HUDEP-2 (cell line): Measurements from ENCODE around the gene ATP1B4.
"Not testable (repeated sequence)": the region's sequence is repeated elsewhere in the genome, so short reads cannot be mapped to it uniquely, and the experiment has no call there.

Experiments used
- DNase-seq, 76 experiments: peaks; one replicate each; lab custom pipeline; 2025; ENCODE audit not compliant: unreplicated experiment in 76 of 76; lab: John Stamatoyannopoulos, UW

Gene ATP1B4

DNA sequence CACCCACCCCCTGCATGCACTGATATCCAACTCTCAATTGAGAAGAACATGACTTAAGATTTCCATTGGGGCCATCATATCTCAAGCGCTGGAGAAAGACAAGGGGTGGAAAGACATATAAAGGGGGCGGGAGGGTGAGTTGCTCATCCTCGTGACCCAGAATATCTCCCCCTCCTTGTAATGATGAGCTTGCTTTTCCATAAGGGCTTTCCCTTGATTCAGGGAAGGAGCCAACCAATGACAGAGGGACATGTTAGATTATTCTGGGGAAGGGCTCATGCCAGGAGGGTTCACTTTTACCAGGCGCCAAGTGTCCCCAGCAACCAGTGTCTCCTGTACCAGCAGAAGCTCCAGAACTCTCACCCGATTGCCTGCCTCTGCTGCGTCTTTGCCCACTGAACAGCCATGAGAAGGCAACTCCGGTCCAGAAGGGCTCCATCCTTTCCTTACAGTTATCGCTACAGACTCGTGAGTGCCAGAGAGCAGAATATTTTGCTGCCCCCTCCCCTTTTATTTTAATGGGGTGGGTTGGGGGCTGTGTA, at the start of gene ATP1B4:
Gene ATP1B4, plus strand, starts transcription at position 326 of the 542 bp plus-strand sequence. Its CDS starts 80 bp downstream, at position 406.
- peak in 1 of 76 experiments; percentile 1 for DNase-seq

DNA sequence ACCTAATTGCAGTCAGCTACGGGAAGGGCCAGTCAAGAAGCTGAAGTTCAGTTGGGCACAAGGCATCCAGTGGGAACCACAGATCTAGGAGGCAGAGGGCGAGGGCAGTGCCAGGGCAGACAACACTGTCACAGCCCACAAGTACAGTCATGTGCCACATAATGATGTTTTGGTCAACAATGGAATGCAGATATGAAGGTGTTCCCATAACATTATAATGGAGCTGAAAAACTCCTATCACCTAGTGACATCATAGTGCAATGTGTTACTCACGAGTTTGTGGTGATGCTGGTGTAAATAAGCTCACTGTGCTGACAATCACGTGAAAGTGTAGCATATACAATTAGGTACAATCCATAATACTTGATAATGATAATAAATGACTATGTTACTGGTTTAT, 46.1 kb upstream of the ATP1B4 start:
- no peak for DNase-seq

DNA sequence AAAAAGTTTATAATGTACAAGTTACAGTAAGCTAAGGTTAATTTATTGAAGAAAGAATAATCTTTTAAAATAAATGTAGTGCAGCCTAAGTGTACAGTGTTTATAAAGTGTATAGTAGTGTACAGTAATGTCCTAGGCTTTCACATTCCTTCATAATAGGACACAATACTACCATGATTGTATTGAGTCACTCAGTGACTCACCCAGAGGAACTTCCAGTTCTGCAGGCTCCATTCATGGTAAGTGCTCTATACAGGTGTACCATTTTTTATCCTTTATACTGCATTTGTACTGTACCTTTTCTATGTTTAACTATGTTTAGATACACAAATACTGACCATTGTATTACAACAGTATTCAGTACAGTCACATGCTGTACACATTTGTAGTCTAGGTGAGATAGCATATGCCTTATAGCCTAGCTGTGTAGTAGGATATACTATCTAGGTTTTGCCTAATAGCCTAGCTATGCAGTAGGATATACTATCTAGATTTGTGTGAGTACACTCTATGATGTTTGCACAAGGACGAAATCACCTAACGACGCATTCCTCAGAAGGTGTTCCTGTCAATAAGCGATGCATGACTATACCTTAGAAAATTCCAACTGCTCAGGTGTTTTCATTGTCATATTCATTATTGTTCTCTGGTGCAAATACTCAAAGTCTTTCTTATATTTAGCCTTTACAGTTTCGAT, 45.2 kb upstream of the ATP1B4 start:
- no peak for DNase-seq

DNA sequence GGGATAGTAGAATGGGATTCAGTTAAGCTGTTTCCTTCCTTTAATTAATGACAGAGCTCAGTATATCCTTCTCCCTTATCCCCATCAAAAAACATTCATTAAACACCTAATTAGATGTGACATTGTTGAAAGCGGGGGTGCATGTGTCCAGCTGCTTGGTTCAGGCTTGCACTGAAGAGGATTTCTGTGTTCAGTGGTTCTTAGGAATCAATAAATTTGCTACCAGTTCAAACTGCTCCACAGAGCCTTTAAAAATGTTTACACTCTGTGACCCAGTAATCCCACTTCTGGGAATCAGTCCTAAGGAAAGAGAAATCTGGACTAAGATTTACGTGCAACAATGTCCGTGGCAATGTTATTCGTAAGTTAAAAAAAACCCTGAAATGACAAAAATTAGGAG, 43.5 kb upstream of the ATP1B4 start:
- no peak for DNase-seq

DNA sequence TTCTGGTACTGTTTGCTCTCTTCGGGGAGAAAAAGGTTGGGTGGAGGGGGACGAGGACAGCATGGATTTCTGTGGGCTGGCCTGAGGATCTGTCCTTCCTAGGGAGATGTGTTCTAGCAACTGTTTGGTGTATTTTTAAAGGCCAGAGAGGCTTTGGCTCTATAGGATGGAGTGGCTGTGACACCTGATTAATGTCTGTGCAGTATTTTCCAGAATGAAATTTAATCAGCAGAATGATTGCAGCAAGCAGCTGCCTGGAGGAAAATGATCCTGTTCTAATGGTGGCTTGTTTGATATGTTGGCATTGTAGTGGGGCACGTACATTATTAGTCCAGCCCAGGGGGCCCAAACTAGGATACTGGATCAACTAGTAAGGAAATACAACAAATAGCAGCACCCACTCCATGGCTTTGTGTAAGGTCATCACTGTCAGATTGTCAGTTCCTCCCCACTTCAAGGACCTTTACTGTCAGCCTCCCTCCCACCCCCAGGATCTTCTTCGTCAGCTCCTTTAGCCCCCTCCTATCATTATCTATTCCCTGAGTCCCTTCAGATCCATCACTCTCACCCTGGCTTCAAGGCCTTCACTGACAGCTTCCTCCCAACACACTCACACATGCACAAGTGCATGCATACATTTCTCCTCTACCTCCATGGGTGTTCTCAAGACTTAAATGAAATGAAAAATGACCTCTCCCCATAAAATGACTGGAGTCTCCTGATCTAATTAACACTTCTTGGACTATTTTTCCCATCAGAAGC, 40.2 kb upstream of the ATP1B4 start:
- no peak for DNase-seq

DNA sequence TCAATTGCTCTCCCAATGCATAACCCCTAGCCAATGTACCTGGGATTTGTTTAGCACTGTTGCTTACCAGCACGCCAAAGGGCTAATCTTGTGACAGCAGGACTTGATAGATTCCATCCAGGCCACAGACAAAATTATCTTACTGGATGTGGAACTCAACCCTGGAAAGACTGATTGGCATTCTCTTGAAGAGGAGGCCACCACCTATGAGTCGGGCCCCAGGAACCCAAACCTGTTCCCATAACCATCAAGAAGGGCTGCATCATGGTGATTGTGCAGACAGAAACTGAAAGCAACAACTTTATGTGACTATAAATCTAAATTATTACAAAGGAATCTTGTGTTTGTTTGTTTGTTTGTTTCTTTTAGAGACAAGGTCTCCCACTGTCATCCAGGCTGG, 30.8 kb upstream of the ATP1B4 start:
- DNase-seq, result no peak

DNA sequence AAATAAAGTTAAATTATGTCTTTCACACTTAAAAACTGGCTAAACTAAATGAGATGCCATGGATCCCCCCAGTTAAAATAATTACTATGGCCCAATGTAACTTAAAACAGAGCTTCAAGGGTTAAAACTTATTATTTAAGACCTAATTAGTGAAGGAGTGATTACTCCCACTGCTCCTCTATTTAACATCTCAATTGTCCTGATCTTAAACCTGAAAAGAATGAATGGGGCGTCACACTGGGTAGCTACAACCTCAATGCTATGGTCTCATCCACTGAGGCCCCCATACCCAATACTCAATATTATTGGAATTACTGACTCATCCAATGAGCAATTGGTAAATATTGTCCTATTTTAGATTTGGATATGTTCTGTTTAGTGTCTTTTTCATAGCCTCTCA, 29.5 kb upstream of the ATP1B4 start:
- DNase-seq, result no peak

DNA sequence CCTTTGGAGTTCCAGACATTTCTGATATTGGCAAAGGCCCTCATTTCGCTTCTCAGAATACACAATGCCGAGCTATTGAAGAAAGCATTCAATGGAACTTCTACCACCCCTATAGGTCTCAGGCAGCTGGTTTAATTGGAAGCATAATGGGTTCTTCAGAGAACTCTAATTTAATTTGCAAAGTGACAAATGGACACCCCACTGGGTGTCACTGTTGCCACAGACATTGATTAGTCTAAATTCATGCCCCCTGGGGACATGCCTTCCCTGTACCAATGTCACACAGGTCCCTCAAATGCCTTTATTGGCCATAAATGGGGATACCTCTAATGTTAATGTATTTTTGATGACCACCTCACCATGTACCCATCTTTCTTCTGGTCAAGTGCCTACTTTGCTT, 27.7 kb upstream of the ATP1B4 start:
- DNase-seq, result peak in 2 of 76 experiments; percentile 1 to 6

DNA sequence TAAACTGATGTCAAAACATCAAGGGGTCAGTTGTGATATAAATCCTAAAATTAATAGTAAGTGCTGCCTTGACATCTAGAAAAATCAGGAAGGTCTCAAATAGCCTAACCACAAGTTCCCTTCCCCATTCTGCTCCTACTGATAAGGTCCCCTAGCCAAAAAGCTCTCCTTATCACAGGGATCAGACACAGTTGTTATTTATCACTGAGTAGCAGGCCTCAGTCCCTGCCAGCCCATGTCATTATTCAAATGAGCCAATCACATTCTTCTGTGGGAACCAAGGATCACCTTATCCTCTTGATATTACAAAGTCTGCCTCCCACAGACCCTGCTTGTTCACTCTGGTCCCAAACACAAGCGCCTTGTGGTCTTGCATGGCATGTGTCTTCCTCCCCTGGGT, 27.3 kb upstream of the ATP1B4 start:
- peak in 41 of 76 experiments; percentile 0 to 69 (median 25) for DNase-seq

DNA sequence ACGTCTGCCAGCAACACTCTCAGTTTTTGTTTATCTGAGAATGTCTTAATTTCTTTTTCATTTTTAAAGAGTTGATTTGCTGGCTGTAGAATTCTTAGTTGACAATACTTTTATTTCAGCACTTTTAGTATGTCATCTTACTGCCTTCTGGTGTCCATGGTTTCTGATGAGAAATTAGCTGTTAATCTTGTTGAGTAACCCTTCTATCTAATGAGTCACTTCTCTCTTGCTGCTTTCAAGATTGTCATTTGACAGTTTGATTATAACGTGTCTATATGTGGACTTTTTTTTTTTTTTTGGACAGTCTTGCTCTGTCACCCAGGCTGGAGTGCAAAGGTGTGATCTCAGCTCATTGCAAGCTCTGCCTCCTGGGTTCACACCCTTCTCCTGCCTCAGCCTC, 26.6 kb upstream of the ATP1B4 start:
- DNase-seq, result no peak

DNA sequence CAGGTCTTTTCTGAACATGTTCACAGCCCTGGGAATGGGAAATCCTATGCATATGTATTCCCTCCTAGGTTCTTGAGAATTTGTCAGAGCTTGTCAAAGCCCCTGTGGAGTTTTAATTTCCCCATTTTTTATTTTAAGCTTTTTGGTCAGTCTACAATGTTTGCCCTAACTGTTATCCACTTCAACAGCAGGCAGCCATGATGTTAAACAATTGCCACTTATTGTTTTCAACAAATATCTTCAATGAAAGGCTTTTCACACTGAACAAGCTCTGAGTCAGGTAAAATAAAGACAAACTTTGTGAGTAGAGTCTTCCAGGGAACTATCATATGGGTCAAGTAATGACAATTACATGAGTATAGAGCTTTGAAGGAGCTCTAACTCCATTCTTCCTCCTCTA, 25.0 kb upstream of the ATP1B4 start:
- DNase-seq, result no peak

DNA sequence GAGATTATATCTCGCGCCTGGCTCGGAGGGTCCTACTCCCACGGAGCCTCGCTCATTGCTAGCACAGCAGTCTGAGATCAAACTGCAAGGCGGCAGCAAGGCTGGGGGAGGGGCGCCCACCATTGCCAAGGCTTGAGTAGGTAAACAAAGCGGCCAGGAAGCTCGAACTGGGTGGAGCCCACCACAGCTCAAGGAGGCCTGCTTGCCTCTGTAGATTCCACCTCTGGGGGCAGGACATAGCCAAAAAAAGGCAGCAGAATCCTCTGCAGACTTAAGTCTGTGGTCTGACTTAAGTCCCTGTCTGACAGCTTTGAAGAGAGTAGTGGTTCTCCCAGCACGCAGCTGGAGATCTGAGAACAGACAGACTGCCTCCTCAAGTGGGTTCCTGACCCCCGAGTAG, 17.3 kb upstream of the ATP1B4 start:
- not testable (repeated sequence) for DNase-seq

DNA sequence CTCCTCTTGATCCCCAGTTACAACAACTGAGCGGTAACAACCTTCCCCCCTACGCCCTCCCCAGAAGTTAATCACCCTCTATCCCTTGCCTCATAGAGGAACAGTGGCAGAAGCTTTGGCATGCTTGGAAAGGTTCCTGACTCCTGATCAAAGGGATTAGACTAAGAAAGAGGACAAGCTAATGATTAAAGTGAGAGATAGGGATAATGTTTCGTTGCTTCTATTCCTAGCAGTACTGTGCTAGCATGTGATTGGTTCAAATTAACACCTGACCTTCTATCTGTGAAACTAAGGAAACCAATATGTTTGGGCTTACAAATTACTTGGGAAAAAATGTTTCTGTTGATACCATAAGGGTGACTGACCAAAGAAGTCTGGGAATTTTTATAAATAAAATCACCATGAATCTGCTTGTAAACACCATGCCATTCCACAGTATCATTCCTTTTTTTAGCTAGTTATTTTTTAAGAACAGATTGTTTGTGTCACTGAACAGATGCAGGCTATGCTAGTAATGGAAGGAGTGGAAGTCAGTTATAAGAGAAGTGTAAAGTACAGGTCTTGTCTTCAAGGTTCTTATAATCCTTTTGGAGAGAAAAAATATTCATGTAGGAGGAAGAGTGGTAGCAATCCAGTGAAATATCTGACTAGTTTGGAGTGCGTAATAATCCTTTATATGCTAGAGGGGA, 11.3 kb upstream of the ATP1B4 start:
- no peak for DNase-seq

DNA sequence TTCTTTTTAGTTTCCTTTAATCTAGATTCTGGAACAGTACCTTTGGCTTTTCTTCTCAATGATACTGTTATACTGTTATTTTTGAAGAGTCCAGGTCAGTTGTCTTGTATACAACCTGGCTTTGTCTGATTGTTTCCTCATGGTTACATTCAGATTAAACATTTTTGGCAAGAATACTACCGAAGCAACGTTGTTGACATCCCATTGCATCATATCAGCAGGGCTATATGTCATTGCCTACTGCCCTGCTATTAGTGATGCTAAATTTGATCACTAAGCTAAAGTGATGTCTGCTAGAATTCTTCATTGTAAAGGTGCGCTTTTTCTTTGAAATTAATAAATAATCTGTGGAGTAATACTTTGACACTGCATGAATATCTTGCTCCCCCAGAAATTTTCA, 5.8 kb upstream of the ATP1B4 start:
- no peak for DNase-seq

DNA sequence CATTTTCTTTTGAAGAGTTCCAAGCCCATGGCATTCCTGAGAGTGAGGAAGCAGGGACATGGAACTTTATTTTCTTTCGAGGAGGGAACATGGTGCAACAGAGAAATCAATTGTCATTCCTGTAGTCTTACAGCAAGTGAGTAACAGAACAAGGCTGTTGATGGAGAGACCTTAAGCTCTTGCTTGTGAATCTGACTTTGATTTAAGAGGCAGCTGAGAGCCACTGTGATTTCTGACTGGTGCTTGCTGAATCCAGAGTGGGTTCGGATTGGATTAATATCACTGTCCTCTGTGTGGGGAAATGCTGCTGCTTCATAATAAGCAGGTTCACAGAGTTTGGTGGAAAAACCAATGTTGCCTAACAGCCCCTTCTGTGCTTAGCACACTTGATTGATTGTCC, 4.7 kb upstream of the ATP1B4 start:
- no peak for DNase-seq

DNA sequence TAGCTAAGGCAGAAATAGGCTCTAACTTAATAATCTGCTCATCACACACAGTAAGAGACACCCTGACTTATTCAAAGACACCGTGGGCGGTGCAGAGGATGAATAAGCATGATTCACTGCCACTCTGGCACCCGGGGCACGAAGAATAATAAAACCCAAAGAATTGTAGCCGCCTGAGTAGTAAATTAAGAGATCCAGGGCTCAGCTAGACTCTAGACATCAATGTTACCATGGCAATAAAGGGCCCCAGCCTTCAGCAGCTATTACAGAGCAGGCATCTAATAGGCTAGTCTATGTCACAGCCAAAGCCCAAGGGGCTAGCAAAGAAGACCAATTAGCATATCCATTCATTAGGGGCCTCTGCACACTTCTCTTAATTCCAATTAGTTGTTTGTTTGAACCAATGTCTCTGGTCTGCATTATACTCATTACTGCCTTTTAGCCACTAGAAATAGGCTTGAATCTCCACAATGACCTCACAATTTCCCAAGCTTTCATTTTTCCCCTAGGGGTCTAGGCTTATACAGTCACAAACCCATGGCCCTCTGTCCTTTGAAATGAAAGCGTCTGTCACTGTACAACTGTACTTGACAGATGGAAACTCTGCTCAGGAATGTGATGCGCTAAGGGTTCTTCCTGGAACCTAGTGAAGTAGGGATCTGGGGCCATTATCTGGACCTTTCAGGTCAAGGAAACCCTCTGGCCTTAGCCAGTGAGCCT, 3.0 kb upstream of the ATP1B4 start:
- DNase-seq, result peak in 1 of 76 experiments; percentile 1

DNA sequence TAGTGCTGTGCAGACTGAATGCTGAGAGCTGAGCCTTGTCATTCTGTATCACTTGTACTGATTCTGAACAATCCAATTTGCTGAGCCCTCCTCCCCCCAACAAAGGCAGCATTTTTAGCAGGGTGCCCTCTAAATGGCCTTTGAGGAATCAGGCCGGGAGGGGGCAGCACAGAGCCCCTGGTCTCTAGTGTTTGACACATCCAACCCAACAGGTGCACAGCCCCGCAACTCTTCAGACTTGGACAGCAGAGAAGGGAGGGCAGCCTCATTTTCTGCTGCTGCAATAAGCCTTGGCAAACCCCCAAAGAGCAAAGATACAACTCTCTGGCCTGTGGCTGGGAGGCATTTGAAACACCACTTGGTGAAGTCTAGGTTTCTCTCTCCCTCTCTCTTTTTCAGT, 3.4 kb downstream of the ATP1B4 start:
- DNase-seq, result peak in 35 of 76 experiments; percentile 0 to 37 (median 3)

DNA sequence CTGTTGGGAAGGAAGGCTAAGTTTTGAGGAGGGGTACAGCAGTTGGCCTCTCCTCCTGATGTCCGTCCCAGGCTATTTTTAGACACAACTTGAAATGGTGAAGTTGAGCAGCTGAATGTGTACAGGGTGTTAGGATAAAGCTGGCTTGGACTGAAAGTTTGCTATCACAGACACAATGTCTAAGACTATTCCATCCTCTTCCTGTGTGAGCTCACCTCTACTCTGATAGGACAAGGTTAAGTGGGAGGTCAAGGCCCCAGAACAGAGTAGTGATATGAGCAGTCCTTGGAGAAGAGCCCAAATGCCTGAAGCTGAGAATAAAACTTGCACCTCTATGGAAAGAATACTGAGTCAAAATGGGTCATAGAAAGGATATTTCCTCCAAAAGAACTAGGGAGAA, 4.1 kb downstream of the ATP1B4 start:
- DNase-seq, result no peak

DNA sequence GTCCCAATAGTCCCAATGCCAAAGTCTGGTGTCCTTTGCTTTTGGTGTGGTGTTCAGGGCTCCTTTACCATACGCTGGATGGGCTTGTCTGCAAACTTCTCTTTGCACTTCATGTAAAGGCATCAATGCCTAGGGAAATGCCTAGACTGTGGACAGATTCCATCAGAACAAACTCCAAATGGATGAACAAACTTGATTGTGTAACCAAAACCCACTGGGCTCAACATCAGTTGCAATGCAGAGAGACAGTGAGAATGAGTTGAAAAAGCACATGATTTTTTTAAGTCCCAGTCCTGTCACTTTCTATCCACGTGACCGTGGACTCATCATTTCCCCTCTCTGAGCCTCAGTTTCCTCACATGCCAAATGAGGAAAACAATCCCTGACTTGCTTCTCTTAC, 4.9 kb downstream of the ATP1B4 start:
- DNase-seq, result no peak

DNA sequence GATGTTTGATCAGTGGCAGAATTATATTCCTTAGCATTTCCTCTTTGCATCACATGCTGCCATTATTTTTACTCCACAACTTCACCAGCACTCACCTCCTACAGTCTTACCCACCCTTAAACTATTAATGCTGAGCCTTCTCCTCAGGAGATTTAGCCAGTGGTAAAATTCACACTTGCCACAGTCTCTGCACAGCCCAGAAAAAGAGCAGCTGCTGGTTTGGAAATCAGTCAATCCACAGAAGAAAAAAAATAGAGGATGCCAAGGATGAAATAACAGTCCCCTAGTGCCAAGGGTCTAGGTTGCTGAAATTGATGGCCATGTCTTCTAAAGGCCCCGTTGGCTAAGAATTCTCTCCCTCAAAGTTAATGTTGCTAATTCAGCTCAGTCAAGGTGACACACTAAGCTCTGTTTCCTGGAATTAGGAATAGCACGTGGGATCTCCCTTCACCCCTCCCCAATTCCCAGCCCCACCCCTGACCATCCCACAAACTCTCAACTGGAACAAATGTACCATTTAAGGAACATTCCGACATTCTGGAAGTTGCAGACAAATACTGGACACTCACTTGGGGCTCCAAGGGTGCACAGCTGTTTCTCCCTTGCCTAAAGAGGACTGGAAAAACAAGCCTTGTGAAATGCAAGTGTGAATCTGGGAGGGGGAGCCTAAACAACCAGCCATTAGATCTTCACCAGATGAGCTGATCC, 5.7 kb downstream of the ATP1B4 start:
- no peak for DNase-seq
